ENCODE measurements around the gene KCTD13.

DNA sequence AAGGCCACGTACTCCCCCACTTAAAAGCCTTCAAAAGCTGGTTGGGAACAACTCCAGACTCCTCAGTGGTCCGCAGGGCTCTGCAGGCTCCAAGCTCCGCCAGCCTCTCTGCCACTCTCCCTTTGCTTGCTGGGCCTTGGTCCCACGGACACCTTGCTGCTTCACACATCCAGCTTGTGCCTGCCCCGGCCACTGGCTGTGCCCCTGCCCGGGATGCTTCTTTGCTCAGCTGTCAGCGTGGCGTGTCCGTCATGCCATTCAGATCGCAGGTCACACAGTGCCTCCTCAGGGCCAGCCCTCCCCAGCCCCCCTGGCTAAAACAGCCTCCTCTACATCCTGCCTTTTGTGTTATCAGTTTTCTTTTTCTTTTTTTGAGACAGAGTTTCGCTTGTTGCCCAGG, 13.9 kb downstream of the KCTD13 start:
- no peak for TF ChIP-seq CTCF (IDR thresholded peaks at IDR 0.05)
- no peak for TF ChIP-seq POLR2A (IDR thresholded peaks at IDR 0.05)
- TF ChIP-seq POLR2AphosphoS5 (IDR thresholded peaks at IDR 0.05), result no peak
